CD4-positive, alpha-beta T cell treated with Interleukin-1 beta for 1 hour (primary cell): Measurements from ENCODE around the gene KCNK4.
"Not testable (repeated sequence)": the region's sequence is repeated elsewhere in the genome, so short reads cannot be mapped to it uniquely, and the experiment has no call there.

ENCODE experiments used
- DNase-seq, 2 donors: peaks; one replicate each; pipeline ENCODE4 v3.0.0-alpha.2; 2020 to 2022

The KCNK4 gene

DNA sequence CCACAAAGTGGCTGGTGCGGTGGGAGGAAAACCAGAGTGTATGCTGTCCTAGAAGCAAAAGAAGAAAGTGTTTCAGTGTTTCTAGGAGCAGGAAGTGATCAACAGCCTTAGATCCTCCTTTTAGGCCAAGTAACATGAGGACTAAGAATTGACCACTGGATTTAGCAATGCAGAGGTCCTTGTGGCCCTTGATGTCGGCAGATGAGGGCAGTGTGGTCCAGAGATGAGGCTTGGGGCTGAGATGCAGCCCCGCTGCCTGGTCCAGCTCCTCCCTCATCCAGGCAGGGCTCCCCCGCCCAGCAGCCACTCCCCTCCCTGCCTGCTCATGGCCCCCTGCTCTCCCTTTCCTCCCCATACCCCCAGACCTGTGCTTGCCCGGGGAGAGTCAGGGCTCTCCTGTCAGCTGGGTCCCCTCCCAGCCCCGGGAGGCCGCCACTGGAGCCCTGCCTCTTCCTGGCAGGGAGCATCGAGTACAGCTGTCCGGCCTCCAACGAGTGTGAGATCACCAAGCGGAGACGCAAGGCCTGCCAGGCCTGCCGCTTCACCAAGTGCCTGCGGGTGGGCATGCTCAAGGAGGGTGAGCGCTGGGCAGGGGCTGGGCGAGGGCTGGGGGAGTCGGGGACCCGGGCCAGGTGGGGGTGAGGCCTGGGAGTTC lies 22.5 kb downstream of the KCNK4 start:
- no peak for DNase-seq

DNA sequence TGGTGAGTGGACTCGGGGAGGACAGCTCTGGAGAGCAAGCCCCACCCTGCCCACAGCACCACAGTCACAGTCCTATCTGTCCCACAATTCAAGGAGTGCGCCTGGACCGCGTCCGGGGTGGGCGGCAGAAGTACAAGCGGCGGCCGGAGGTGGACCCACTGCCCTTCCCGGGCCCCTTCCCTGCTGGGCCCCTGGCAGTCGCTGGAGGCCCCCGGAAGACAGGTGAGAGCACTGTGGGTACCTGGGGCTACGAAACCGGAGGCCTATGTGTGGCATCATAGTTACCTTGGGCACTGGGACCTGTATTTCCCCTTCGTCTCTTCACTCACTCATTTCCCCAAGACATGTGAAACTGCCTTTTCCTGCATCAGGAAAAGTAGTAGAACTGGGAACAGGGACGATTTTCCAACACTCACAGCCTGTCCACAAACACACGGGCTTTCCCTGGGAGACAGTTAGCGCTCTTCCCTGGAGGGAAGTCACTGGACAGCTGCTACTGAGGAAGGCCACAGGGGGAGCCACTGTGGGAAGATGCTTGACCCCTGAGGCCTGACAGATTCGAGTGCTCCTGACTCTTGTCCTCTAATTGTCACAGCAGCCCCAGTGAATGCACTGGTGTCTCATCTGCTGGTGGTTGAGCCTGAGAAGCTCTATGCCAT lies 23.2 kb downstream of the KCNK4 start:
- no peak for DNase-seq

DNA sequence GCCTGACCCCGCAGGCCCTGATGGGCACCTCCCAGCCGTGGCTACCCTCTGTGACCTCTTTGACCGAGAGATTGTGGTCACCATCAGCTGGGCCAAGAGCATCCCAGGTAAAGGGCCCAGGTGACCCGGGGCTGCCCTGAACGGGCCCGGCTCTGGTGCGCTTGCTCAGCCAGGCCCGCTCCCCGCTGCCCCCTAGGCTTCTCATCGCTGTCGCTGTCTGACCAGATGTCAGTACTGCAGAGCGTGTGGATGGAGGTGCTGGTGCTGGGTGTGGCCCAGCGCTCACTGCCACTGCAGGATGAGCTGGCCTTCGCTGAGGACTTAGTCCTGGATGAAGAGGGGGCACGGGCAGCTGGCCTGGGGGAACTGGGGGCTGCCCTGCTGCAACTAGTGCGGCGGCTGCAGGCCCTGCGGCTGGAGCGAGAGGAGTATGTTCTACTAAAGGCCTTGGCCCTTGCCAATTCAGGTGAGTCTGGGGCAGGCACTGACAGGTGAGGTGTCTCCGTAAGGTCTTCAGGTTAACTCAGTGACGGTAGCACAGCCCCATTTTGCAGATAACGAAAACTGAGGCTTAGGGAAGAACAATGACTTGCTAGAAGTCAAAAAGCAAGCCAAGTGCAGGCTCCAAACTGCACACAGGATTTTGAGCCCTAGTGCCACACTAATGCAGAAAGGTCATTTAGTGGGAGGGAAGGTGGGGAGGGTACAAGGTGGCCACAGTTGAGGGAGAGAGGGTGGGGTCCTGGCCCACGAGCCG lies 23.9 kb downstream of the KCNK4 start:
- DNase-seq: no peak

DNA sequence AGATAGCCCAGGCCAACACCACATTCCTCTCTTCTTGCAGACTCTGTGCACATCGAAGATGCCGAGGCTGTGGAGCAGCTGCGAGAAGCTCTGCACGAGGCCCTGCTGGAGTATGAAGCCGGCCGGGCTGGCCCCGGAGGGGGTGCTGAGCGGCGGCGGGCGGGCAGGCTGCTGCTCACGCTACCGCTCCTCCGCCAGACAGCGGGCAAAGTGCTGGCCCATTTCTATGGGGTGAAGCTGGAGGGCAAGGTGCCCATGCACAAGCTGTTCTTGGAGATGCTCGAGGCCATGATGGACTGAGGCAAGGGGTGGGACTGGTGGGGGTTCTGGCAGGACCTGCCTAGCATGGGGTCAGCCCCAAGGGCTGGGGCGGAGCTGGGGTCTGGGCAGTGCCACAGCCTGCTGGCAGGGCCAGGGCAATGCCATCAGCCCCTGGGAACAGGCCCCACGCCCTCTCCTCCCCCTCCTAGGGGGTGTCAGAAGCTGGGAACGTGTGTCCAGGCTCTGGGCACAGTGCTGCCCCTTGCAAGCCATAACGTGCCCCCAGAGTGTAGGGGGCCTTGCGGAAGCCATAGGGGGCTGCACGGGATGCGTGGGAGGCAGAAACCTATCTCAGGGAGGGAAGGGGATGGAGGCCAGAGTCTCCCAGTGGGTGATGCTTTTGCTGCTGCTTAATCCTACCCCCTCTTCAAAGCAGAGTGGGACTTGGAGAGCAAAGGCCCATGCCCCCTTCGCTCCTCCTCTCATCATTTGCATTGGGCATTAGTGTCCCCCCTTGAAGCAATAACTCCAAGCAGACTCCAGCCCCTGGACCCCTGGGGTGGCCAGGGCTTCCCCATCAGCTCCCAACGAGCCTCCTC lies 24.8 kb downstream of the KCNK4 start:
- not testable (repeated sequence) for DNase-seq

DNA sequence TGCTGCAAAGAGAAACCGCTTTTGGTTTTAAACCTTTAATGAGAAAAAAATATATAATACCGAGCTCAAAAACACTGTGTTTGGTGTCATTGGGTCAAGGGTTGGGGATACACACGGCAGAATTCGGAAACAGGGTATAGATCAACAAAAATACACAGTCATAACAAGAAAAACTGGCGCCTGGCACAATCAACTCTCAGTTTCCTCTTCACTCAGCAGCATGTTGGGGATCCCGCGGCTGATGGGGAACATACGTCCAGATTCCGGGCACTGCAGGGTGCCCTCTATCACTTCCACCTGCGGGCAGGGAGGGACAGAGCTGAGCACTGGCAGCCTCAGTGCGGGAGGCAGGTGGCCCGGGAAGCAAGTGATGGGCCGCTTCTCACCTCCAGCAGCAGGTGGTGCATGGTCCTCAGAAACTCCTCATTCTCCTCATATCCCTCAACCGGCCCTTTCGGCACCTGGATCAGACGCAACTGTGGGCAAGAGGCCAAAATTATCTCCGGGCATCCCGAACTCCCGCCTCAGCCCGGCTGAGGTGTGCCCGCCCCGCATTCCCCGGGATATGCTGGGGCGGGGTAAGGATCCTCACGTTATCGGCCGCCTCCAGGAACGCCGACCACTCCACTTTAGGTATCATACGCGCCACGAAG lies 25.7 kb downstream of the KCNK4 start:
- DNase-seq: peak; percentile 44 to 48

DNA sequence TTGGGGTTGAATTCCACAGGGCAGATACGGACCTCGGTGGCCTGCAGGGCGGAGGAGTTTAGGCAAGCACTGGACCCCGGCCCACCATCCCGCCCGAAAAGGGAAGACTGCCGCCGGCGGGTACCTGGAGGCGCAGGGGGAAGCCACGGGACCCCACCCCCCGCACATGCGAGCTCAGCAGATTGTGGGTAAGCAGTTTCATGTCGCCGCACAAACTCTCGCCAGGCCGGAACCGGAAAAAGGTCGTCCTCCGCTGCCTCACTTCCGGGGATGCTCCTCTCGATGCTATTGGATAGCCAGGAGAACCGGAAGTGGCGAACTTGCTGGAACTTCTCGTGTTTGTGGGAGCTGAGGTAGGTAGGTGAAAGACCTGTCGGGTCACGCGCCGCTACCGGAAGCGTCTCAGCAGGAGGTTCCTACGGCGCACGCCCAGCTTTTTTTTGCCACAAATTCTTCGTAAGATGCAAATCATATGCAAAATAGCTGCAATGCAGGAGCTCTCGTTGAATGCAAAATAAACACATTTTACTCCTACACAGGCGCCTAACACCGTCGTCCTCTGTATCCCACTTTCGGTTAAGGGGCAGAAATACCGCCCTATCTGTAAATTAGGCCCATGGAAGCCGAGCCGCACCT lies 26.3 kb downstream of the KCNK4 start, which contains the start of gene TRMT112:
Gene TRMT112 (minus strand): TSS at position 235 of the 636 bp plus-strand sequence. CDS start 33 bp downstream, at position 202.
- DNase-seq: peak; percentile 97 to 98

DNA sequence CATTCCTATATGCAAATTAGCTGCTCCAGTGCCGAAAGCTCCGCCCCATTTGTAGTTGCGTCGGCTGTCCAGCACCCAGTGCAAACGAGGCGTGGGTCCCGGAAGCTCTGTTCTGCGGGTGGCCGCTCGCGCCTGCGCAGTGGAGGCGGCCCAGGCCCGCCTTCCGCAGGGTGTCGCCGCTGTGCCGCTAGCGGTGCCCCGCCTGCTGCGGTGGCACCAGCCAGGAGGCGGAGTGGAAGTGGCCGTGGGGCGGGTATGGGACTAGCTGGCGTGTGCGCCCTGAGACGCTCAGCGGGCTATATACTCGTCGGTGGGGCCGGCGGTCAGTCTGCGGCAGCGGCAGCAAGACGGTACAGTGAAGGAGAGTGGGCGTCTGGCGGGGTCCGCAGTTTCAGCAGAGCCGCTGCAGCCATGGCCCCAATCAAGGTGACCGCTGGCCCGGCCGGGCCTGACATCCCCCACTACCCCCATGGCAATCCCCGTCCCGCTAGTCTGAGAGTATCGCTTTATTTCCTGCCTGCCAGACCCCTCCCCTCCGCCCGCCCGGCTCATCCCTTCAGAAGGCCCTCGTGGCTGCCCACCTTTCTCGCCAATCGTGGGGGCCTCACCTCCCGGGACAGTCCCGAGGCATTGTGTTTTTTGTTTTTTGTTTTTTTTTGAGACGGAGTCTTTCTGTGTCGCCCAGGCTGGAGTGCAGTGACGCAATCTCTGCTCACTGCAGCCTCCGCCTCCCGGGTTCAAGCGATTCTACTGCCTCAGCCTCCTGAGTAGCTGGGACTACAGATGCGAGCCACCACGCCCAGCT lies 27.1 kb downstream of the KCNK4 start, which contains the start of gene PRDX5:
Gene PRDX5 (plus strand): TSS at position 161 of the 805 bp plus-strand sequence. CDS start 95 bp downstream, at position 256.
- DNase-seq: peak; percentile 97 to 98

DNA sequence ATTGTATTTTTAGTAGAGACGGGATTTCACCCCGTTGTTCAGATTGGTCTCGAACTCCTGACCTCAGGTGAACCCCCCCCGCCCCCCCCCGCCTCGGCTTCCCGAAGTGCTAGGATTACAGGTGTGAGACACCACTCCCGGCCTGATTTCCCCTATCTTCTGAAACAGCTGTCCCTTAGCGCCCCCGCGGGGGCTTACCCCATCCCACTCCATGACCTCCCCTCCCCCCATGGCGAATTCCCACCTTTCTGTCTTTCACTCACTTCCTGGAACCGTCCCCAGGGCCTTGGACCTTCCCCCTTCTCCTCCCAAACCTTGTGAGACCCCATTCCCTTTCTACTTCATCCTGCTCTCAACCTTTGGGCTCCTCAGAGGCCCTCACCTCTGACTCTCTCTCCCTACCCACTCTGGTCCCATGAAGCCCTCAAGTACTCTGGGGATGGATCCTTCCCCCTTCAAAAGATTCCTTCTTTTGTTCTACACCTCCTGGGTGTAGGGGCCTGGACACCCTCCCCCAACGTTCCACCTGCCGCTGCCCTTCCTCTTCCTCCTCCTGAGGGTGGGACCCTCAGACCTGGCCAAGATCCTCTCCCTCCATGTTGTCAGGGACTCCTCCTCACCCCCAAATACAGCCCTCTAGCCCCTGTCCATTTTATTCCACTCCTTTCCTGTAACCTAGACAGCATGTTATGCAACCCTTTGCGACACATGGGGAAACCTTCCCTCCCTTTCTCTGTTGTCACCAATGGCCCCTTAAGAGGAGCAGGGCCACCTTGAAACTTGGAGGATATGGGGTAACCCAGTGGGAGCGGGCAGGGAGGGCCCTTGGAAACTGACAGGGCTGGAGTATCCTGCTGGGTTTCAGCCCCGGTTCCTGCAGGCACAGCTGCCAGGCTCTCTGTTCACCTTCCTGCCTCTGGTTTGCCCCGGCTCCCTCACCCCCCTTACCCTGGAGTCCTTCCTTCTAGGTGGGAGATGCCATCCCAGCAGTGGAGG lies 28.0 kb downstream of the KCNK4 start:
- DNase-seq: no peak

DNA sequence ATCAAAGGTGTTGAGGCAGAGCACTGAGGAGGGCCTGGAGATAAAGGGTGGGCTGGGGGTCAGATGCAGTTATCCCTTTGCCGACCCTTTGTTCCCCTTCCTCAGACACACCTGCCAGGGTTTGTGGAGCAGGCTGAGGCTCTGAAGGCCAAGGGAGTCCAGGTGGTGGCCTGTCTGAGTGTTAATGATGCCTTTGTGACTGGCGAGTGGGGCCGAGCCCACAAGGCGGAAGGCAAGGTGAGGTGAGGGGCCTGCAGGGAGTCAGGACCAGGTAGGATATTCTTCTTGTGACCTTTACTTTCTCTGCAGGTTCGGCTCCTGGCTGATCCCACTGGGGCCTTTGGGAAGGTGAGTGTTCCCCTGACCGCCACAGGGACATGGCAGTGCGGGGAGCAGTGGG lies 29.5 kb downstream of the KCNK4 start:
- DNase-seq: no peak

DNA sequence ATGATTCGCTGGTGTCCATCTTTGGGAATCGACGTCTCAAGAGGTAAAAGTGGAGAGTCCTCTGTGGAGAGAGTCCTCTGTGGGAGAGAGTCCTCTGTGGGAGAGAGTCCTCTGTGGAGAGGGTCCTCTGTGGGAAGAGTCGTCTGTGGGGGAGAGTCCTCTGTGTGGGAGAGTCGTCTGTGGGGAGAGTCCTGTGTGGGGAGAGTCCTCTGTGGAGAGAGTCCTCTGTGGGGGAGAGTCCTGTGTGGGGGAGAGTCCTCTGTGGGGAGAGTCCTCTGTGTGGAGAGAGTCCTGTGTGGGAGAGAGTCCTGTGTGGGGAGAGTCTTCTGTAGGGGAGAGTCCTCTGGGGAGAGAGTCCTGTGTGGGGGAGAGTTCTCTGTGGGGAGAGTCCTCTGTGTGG lies 29.9 kb downstream of the KCNK4 start:
- DNase-seq: no peak

DNA sequence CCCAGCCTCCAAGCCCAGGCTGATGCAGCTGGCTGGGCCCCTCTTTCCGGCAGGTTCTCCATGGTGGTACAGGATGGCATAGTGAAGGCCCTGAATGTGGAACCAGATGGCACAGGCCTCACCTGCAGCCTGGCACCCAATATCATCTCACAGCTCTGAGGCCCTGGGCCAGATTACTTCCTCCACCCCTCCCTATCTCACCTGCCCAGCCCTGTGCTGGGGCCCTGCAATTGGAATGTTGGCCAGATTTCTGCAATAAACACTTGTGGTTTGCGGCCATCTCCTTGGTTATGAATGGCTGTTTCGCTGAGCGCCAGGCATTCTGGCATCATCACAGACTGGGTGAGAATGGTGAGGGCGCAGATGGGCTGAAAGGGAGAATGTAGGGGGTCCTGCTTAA lies 30.4 kb downstream of the KCNK4 start:
- DNase-seq: no peak

DNA sequence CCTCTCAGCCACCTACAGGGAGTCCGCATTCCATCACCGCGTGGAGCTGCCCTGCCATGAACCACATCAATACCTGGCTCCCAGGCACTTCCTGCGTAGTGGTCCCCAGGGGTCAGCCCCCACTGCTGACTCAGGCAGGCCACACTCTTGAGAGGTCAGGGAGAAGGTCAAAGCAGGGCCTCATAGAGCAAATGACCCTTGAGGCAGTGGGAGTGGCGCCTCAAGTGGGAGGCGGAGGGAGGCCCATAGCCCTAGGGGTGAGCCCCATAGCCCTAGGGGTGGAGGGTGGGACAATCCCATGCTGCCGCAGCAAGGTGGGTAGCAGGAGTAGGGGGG lies 31.8 kb downstream of the KCNK4 start:
- DNase-seq: no peak

DNA sequence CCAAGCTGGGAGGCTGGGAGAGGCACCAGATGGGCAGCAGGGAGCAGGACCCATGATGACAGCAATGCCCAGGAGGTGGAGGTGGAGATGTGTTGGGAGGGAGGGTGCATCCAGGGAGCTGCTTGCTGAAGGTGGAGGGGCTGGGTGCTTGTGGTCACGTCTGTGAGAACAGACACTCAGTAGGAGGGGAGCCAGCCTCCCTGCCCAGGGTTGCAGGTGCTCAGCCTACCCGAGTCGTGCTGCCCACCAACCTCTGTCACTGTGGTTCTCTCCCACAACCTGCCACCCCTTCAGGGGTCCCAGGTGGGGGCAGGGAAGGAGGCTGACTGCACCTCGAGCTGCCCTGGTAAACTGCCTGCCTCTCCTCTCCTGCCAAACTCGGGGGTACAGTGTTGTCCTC lies 32.3 kb downstream of the KCNK4 start:
- DNase-seq: no peak

DNA sequence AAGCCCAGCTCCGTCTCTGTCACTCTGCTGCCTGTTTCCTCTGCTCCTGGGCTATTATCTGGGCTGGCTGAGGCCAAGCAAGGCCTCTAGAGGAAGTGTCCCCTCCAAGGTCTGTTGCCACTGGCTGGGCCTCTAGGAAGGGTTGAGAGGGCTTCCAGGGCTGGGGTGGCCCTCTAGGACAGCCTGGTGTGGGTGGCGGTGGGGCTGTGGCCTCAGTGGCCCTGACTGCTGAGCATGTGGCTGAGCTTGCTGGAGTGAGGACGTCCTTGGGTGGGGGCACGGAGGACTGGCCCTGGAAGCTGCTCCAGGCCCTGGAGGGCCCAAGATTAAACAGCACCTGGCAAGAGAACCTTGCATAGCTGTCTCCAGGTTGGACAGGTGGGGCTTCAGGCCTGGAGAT lies 32.9 kb downstream of the KCNK4 start:
- DNase-seq: not testable (repeated sequence)

DNA sequence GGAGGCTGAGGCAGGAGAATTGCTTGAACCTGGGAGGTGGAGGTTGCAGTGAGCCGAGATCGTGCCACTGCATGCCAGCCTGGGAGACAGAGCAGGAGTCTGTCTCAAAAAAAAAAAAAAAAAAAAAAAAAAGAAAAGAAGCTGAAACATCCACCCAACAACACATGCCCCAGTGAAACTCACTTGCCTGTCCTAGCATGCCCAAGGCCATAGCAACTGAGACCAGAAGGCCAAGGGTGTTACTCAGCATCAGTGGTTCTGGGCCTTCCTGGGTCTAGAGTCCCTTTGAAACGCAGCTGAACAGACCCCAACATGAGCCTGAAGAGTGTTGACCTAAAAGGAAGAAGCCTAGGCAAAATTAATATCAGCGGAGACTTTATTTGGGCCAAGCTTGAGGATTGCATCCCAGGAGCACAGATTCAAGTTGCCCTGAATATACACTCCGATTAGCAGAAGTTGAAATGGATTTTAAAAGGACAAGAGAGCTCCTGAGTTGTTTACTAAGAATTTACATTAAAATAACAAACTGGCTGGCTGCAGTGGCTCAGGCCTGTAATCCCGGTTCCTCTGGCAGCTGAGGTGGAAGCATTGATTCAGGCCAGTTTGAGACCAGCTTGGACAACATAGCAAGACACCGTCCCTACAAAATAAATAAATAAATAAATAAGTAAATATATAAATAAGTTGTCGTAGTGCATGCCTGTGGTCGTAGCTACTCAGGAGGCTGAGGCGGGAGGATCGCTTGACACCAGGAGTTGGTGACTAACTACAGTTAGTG lies 33.8 kb downstream of the KCNK4 start:
- DNase-seq: no peak

DNA sequence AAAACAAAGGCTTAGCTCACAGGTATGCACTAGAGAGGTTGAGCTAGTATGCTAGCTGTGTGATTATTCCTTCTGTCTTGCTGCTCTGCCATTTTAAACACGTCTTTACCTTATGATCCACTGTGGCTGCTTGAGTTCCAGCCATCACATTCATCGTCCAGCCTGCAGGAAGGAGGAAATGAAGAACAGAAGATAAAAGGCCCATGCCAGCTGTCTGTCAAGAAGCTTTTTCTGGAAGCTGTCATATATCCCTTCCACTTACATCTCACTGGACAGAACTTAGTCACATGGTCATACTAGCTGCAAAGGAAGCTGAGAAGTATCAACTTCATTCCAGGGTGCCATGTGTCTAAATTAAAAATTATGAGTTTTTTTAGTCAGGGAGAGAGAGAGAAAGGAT lies 36.3 kb downstream of the KCNK4 start:
- DNase-seq: no peak

DNA sequence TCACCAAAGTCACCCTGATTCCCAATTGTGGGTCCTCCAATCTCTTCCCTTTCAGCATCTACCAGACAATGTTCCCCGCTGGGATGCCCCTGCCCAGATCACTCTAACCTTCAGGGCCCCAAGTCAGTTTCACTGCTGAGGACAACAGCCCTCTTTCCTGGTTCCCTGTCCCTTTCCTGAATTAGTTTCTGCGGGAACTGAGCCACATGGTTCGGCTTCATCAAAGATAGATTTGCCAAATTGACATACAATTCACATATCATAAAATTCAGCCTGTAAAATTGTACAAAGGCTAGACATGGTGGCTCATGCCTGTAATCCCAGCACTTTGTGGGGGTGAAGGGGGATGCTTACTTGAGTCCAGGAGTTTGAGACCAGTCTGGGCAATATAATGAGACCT lies 36.9 kb downstream of the KCNK4 start:
- no peak for DNase-seq

DNA sequence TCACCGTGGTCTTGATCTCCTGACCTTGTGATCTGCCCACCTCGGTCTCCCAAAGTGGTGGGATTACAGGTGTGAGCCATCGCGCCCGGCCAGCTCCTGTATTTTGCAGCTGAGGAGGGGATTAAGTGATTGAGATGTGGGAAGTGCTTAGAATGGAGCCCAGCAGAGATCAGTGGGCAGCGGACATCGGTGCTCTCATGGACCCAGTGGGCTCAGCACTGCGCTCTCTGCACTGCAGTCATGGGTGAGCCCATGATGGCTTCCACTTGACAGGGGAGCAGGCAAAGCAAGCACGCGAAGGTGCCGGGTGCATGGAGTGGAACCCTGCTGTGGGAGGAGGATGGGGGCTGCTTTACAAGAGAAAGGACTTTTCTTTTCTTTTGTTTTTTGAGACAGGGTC lies 39.8 kb downstream of the KCNK4 start:
- no peak for DNase-seq
